HG03558 (cell line): ENCODE measurements around the gene CSNK2A3.

Source experiments
- ATAC-seq: cut with Tn5 transposase; IDR thresholded peaks from one replicate; pipeline ENCODE4 v1.9.1; 2021; ENCODE audit warnings: moderate number of reproducible peaks; ENCODE audit not compliant: unreplicated experiment; ENCODE audit errors: extremely low read depth

The CSNK2A3 gene

GRCh38 chr11:11345099-11345498 is 8.0 kb downstream of the CSNK2A3 start:
- ATAC-seq, result no peak

- no peak for ATAC-seq
These were observed 9.0 kb downstream of the CSNK2A3 start for GRCh38 chr11:11344045-11344444.

- no peak for ATAC-seq
These were observed 14.7 kb downstream of the CSNK2A3 start for GRCh38 chr11:11338304-11338703.

- ATAC-seq, result no peak
These were observed 16.4 kb downstream of the CSNK2A3 start for GRCh38 chr11:11336664-11337063.

GRCh38 chr11:11335043-11335442 is 18.0 kb downstream of the CSNK2A3 start:
- no peak for ATAC-seq

GRCh38 chr11:11334607-11335006 is 18.4 kb downstream of the CSNK2A3 start:
- no peak for ATAC-seq

- ATAC-seq, result no peak
These were observed 20.8 kb downstream of the CSNK2A3 start for GRCh38 chr11:11332141-11332710.

GRCh38 chr11:11329062-11329806 is 23.8 kb downstream of the CSNK2A3 start:
- ATAC-seq, result no peak

- no peak for ATAC-seq
These were observed 29.0 kb downstream of the CSNK2A3 start for GRCh38 chr11:11324090-11324489.

GRCh38 chr11:11322101-11322500 is 30.9 kb downstream of the CSNK2A3 start:
- no peak for ATAC-seq

- ATAC-seq, result no peak
These were observed 32.2 kb downstream of the CSNK2A3 start for GRCh38 chr11:11320825-11321224.

- no peak for ATAC-seq
These were observed 34.1 kb downstream of the CSNK2A3 start for GRCh38 chr11:11318961-11319360.

- no peak for ATAC-seq
These were observed 34.6 kb downstream of the CSNK2A3 start for GRCh38 chr11:11318461-11318860.

- no peak for ATAC-seq
These were observed 36.3 kb downstream of the CSNK2A3 start for GRCh38 chr11:11316651-11317230.

GRCh38 chr11:11313902-11314692 is 39.0 kb downstream of the CSNK2A3 start:
- no peak for ATAC-seq

GRCh38 chr11:11313426-11313825 is 39.6 kb downstream of the CSNK2A3 start:
- no peak for ATAC-seq

- ATAC-seq, result no peak
These were observed 40.3 kb downstream of the CSNK2A3 start for GRCh38 chr11:11312738-11313137.

- no peak for ATAC-seq
These were observed 41.9 kb downstream of the CSNK2A3 start for GRCh38 chr11:11311169-11311568.

GRCh38 chr11:11309906-11310305 is 43.1 kb downstream of the CSNK2A3 start:
- ATAC-seq, result no peak

GRCh38 chr11:11308249-11308648 is 44.8 kb downstream of the CSNK2A3 start:
- ATAC-seq, result no peak

GRCh38 chr11:11306855-11307254 is 46.2 kb downstream of the CSNK2A3 start:
- ATAC-seq, result no peak
